ENCODE results near the gene SFT2D2.
A peak's percentile ranks its signal among the peaks of the same experiment; 100 is the strongest.

Gene SFT2D2

GRCh38 chr1:168271636-168272035 lies 45.8 kb downstream of the SFT2D2 start:
- H3K9ac ChIP-seq (ENCODE audit: low read length), result no peak overlapping the region
- no peak for DNase-seq (ENCODE audit: low read depth)
- H3K36me3 ChIP-seq (ENCODE audit: control insufficient read depth, insufficient read depth, low read length, severe bottlenecking), result no peaks in the 10 kb centered on the region
- H3K4me1 ChIP-seq (ENCODE audit: control insufficient read depth, insufficient read depth, low read length), result no peaks in the 10 kb centered on the region
- H3K9me3 ChIP-seq (ENCODE audit: control insufficient read depth, low read length), result no peaks in the 10 kb centered on the region
- H3K27me3 ChIP-seq (replicated peaks; ENCODE audit: control insufficient read depth, insufficient read depth, low read length), result no peaks in the 10 kb centered on the region
- H3K4me3 ChIP-seq (ENCODE audit: low read length), result no peak overlapping the region

GRCh38 chr1:168273575-168273974 lies 47.8 kb downstream of the SFT2D2 start:
- Histone ChIP-seq H3K27me3 (replicated peaks; ENCODE audit: control insufficient read depth, insufficient read depth, low read length) (no peaks in the 10 kb centered on the region), H3K4me3 (ENCODE audit: low read length) (no peak overlapping the region), H3K9me3 (ENCODE audit: control insufficient read depth, low read length) (peaks cover 4% of the 10 kb centered on the region)

DNA sequence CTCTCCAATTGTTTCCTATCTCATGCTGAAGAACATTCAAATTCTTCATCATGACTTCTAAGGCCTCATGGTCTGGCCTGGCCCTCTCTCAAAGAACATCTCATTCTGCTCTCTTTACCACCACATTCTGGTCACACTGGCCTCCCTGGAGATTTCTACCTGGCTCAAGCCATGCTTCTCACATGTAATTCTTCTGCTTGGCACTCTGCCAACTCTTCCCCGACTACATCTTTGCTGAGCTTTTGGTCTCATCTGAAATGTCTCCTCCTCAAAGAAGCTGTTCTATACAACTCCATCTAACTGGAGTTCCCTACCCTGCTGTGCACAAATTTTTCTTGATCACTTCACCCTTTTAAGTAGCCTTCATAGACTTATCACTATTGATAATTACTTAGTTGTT lies 53.4 kb downstream of the SFT2D2 start:
- no peak overlapping the region for H3K9ac ChIP-seq (ENCODE audit: low read length)
- no peak overlapping the region for H3K4me3 ChIP-seq (ENCODE audit: low read length)
- peaks cover 4% of the 10 kb centered on the region for H3K9me3 ChIP-seq (ENCODE audit: control insufficient read depth, low read length)
- no peaks in the 10 kb centered on the region for H3K4me1 ChIP-seq (ENCODE audit: control insufficient read depth, insufficient read depth, low read length)
- DNase-seq (ENCODE audit: low read depth), result no peak
- H3K27me3 ChIP-seq (replicated peaks; ENCODE audit: control insufficient read depth, insufficient read depth, low read length), result no peaks in the 10 kb centered on the region
- no peaks in the 10 kb centered on the region for H3K36me3 ChIP-seq (ENCODE audit: control insufficient read depth, insufficient read depth, low read length, severe bottlenecking)

More at GRCh38 chr1:168273575-168273974, 47.8 kb downstream of the SFT2D2 start:
- DNase-seq (ENCODE audit: low read depth), result no peak
- no peak overlapping the region for H3K9ac ChIP-seq (ENCODE audit: low read length)
- H3K36me3 ChIP-seq (ENCODE audit: control insufficient read depth, insufficient read depth, low read length, severe bottlenecking), result no peaks in the 10 kb centered on the region
- H3K4me1 ChIP-seq (ENCODE audit: control insufficient read depth, insufficient read depth, low read length), result no peaks in the 10 kb centered on the region

DNA sequence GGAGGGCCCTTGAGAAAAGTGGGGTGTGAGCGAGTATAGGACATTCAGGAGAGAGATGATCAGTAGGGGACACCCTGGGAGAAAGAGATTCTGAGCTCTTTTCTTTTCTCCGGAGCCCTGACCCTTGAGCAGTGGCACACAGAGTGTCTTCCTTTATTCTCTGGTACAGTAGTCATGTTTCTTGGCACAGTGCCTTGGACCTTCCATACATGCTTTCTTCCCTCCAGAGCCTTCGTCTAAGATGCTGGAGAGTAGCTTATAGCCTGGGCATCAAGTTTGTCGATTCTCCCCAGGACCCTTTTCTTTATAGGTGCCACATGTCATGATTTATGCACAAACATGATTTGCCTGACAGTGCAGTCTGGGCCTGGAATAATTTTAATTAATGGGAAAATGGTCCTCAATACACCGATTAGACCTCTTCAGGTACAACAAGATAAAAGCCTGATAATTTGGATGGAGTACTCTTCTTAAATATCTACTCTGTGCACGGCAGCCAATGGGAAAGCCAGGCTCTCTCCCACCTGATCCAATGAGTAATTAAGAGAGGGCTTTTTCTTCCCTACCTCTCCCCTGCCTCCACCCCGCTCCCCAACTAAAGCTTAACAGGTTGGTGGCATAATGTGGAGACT lies 54.6 kb downstream of the SFT2D2 start, which contains the start of gene TBX19:
Gene TBX19 (plus strand): TSS at position 582 of the 632 bp plus-strand sequence. CDS start 214 bp downstream, outside the sequence.
- Histone ChIP-seq H3K27me3 (replicated peaks; ENCODE audit: control insufficient read depth, insufficient read depth, low read length) (no peaks in the 10 kb centered on the region), H3K9me3 (ENCODE audit: control insufficient read depth, low read length) (peaks cover 4% of the 10 kb centered on the region), H3K4me3 (ENCODE audit: low read length) (no peak within 1 kb of the TSS), H3K9ac (ENCODE audit: low read length) (no peak within 1 kb of the TSS), H3K4me1 (ENCODE audit: control insufficient read depth, insufficient read depth, low read length) (no peaks in the 10 kb centered on the region), H3K36me3 (ENCODE audit: control insufficient read depth, insufficient read depth, low read length, severe bottlenecking) (no peaks in the 10 kb centered on the region)
- DNase-seq (ENCODE audit: low read depth), result no peak

GRCh38 chr1:168281603-168282325 lies 56.0 kb downstream of the SFT2D2 start:
- H3K4me3 ChIP-seq (ENCODE audit: low read length), result no peak overlapping the region
- H3K4me1 ChIP-seq (ENCODE audit: control insufficient read depth, insufficient read depth, low read length), result no peaks in the 10 kb centered on the region
- no peaks in the 10 kb centered on the region for H3K36me3 ChIP-seq (ENCODE audit: control insufficient read depth, insufficient read depth, low read length, severe bottlenecking)
- DNase-seq (ENCODE audit: low read depth), result no peak
- H3K9ac ChIP-seq (ENCODE audit: low read length), result no peak overlapping the region
- H3K27me3 ChIP-seq (replicated peaks; ENCODE audit: control insufficient read depth, insufficient read depth, low read length), result no peaks in the 10 kb centered on the region
- H3K9me3 ChIP-seq (ENCODE audit: control insufficient read depth, low read length), result peaks cover 4% of the 10 kb centered on the region

DNA sequence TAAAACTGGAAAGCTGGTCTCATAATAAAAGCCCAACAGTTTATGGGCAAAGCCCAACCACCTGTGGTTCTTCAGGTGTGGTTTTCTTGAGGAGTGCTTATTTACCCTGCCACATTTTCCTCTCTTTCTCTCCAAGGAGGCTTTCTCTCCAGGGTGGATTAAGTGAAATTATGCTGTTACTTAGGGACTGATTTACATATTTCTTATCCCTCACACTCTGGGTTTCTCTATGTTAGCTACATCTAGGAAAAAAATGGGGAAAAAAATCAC lies 59.7 kb downstream of the SFT2D2 start:
- Histone ChIP-seq H3K36me3 (ENCODE audit: control insufficient read depth, insufficient read depth, low read length, severe bottlenecking) (no peaks in the 10 kb centered on the region), H3K9me3 (ENCODE audit: control insufficient read depth, low read length) (no peaks in the 10 kb centered on the region), H3K4me3 (ENCODE audit: low read length) (no peak overlapping the region), H3K9ac (ENCODE audit: low read length) (no peak overlapping the region), H3K4me1 (ENCODE audit: control insufficient read depth, insufficient read depth, low read length) (no peaks in the 10 kb centered on the region), H3K27me3 (replicated peaks; ENCODE audit: control insufficient read depth, insufficient read depth, low read length) (no peaks in the 10 kb centered on the region)
- DNase-seq (ENCODE audit: low read depth), result no peak

GRCh38 chr1:168285971-168286927 lies 60.4 kb downstream of the SFT2D2 start:
- DNase-seq (ENCODE audit: low read depth), result no peak
- no peaks in the 10 kb centered on the region for H3K4me1 ChIP-seq (ENCODE audit: control insufficient read depth, insufficient read depth, low read length)
- H3K4me3 ChIP-seq (ENCODE audit: low read length), result no peak overlapping the region
- H3K36me3 ChIP-seq (ENCODE audit: control insufficient read depth, insufficient read depth, low read length, severe bottlenecking), result no peaks in the 10 kb centered on the region
- H3K9ac ChIP-seq (ENCODE audit: low read length), result no peak overlapping the region
- no peaks in the 10 kb centered on the region for H3K9me3 ChIP-seq (ENCODE audit: control insufficient read depth, low read length)
- no peaks in the 10 kb centered on the region for H3K27me3 ChIP-seq (replicated peaks; ENCODE audit: control insufficient read depth, insufficient read depth, low read length)

DNA sequence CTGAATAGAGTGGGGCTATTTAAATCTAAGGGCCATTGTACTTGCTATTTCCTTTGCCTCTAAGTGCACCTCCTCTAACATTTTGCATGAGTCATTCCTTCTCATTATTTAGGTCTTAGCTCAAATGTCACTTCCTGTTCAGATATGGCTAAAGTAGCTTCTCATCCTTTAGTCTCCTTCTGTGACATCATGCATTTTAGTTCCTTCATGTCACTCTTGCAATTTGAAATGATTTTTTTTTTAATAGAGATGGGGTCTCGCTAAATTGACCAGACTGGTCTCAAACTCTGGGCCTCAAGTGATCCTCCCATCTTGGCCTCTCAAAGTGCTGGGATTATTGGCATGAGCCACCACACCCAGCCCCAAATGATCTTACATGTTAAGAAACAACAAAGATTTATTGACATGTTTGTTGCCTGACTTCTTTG lies 61.4 kb downstream of the SFT2D2 start:
- H3K36me3 ChIP-seq (ENCODE audit: control insufficient read depth, insufficient read depth, low read length, severe bottlenecking), result no peaks in the 10 kb centered on the region
- no peaks in the 10 kb centered on the region for H3K9me3 ChIP-seq (ENCODE audit: control insufficient read depth, low read length)
- H3K4me3 ChIP-seq (ENCODE audit: low read length), result no peak overlapping the region
- H3K9ac ChIP-seq (ENCODE audit: low read length), result no peak overlapping the region
- DNase-seq (ENCODE audit: low read depth), result peak; percentile 31
- no peaks in the 10 kb centered on the region for H3K27me3 ChIP-seq (replicated peaks; ENCODE audit: control insufficient read depth, insufficient read depth, low read length)
- no peaks in the 10 kb centered on the region for H3K4me1 ChIP-seq (ENCODE audit: control insufficient read depth, insufficient read depth, low read length)

- Histone ChIP-seq H3K9ac (ENCODE audit: low read length) (no peak overlapping the region), H3K4me1 (ENCODE audit: control insufficient read depth, insufficient read depth, low read length) (no peaks in the 10 kb centered on the region), H3K36me3 (ENCODE audit: control insufficient read depth, insufficient read depth, low read length, severe bottlenecking) (no peaks in the 10 kb centered on the region), H3K4me3 (ENCODE audit: low read length) (no peak overlapping the region), H3K27me3 (replicated peaks; ENCODE audit: control insufficient read depth, insufficient read depth, low read length) (no peaks in the 10 kb centered on the region), H3K9me3 (ENCODE audit: control insufficient read depth, low read length) (no peaks in the 10 kb centered on the region)
- peak; percentile 59 for DNase-seq (ENCODE audit: low read depth)
These were observed 62.7 kb downstream of the SFT2D2 start for GRCh38 chr1:168288311-168289052.

- H3K9me3 ChIP-seq (ENCODE audit: control insufficient read depth, low read length), result no peaks in the 10 kb centered on the region
- H3K36me3 ChIP-seq (ENCODE audit: control insufficient read depth, insufficient read depth, low read length, severe bottlenecking), result no peaks in the 10 kb centered on the region
- H3K27me3 ChIP-seq (replicated peaks; ENCODE audit: control insufficient read depth, insufficient read depth, low read length), result no peaks in the 10 kb centered on the region
- H3K4me3 ChIP-seq (ENCODE audit: low read length), result no peak overlapping the region
- no peaks in the 10 kb centered on the region for H3K4me1 ChIP-seq (ENCODE audit: control insufficient read depth, insufficient read depth, low read length)
- DNase-seq (ENCODE audit: low read depth), result no peak
- no peak overlapping the region for H3K9ac ChIP-seq (ENCODE audit: low read length)
These were observed 65.5 kb downstream of the SFT2D2 start for GRCh38 chr1:168291222-168291837.
